Esophagus squamous epithelium (tissue), 5 donors: ENCODE data around the gene PDAP1. TPM values are rescaled to one million over a fixed set of nuclear protein-coding genes. Genes with fewer than 3 reads are reported as not detected.
A peak's percentile ranks its signal among the peaks of the same experiment; 100 is the strongest.

Experiments
- DNase-seq: peaks from one replicate; lab custom pipeline; 2025; lab: John Stamatoyannopoulos, UW
- H3K27ac ChIP-seq, 4 donors: fragments of 200-600 bp; sonication (generic); one replicate each; pipeline ENCODE4 v1.5.1; 2016 to 2019; ENCODE audit warnings: mild to moderate bottlenecking in 1 of 4
- H3K27me3 ChIP-seq, 4 donors: fragments of 200-600 bp; sonication (generic); 1 replicate in 3 of 4; 2 replicates in 1 of 4; pipeline versions ENCODE4 v1.5.1 to v1.6.0; 2017 to 2021; ENCODE audit warnings: antibody characterized with exemption in 1 of 4
- H3K36me3 ChIP-seq, 3 donors: fragments of 200-600 bp; sonication (generic); one replicate each; pipeline ENCODE4 v1.5.1; 2016 to 2019
- H3K4me1 ChIP-seq, 3 donors: fragments of 200-600 bp; sonication (generic); one replicate each; pipeline ENCODE4 v1.5.1; 2017 to 2019
- H3K4me3 ChIP-seq, 4 donors: fragments of 200-600 bp; sonication (generic); 1 replicate in 3 of 4; 2 replicates in 1 of 4; pipeline ENCODE4 v1.5.1; 2016 to 2019; ENCODE audit warnings: mild to moderate bottlenecking in 2 of 4, moderate library complexity in 1 of 4
- H3K9me3 ChIP-seq, 3 donors: fragments of 200-600 bp; sonication (generic); one replicate each; pipeline ENCODE4 v1.5.1; 2016 to 2019
- POLR2A ChIP-seq, 4 donors: fragments of 450-650 bp; IDR thresholded peaks; one replicate each; pipeline ENCODE4 v1.6.1; 2017; ENCODE audit warnings: antibody characterized with exemption in 4 of 4, mild to moderate bottlenecking in 4 of 4, moderate library complexity in 3 of 4
- WGBS, 2 donors: methylation state at CpG; one replicate each; pipeline ENCODE4 v1.1.5; 2018; 5-methylcytosine and 5-hydroxymethylcytosine counted together
- intact Hi-C: fragments of 100-400 bp; cut with DNase I; formaldehyde crosslinking; loops from one replicate; pipeline ENCODE4 v1.15.0; 2022
- total RNA-seq, 4 donors: library from RNA; depleted of rRNA; stranded (reverse); fragments of >200 nt; gene quantifications; one replicate each; pipeline ENCODE4 v1.1.0, GENCODE V29; 2016
- TF ChIP-seq, protein P1 (sequence below), 6 experiments: fragments of 450-650 bp in 4 of 6; fragments of 200-600 bp in 2 of 6; sonication (generic) in 2 of 6; IDR thresholded peaks; one replicate each; pipeline ENCODE4 v1.5.1; 2016 to 2019; ENCODE audit warnings: antibody characterized with exemption in 6 of 6, mild to moderate bottlenecking in 4 of 6, moderate library complexity in 4 of 6
- donor health status: DM: yes; HTN: yes; CAD: no.

The PDAP1 gene
- total RNA-seq, 4 donors from 2014 or later = 79.2 to 120 (median 98.3) TPM

DNA sequence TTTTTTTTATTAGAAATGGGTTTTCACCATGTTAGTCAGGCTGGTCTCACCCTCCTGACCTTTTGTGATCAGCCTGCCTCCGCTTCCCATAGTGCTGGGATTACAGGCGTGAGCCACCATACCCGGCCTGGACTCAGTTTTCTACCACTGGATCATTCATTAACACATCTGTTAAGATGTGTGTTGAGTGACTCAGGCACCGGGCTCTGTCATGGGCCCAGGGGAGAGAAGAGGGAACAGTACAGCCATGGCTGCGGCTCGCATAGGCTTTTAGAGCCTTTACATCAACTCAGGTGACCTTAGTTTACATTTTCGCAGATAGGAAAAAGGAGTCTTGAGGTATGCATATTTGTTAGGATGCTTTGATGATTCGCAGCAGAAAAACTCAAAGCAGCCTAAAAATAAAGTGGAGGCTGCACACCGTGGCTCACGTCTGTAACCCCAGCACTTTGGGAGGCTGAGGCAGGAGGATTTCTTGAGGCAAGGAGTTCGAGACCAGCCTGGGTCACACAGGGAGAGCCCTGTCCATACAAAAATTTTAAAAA lies 36.9 kb downstream of the PDAP1 start:
- 86 to 91% methylated on average over 4 to 11 of the region's 11 CpGs for WGBS, 2 donors
- intact Hi-C loops = no loop called here

DNA sequence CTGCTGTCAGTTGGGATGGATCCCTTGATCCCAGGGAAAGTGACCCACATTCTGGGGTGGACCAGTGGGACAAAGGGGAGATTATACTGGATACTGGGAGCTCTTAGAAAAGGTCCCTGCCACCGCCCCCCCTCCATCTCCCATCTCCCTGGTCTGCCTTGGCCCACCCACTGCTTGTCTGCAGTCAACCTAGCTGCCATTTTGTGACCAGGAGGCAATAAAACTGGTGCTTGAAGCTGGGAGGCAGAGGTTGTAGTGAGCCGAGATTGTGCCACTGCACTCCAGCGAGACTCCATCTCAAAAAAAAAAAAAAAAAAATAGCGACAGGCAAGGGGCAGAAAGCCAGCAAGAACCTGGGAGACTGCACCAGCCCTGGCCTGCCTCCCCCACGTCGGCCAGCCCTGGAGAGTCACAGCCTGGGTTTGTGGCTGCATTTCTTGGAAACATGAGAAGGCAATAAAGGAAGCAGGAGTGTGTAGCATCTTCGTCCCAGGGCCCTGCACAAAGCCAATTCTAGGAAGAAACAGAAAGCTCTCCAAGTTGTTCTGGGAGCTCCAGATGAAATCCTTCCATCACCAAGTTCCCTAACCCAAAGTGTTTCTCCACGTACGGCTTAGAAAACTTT lies 38.5 kb downstream of the PDAP1 start:
- no peak for TF ChIP-seq POLR2A (IDR thresholded peaks at IDR 0.05)
- TF ChIP-seq, protein P1, sequence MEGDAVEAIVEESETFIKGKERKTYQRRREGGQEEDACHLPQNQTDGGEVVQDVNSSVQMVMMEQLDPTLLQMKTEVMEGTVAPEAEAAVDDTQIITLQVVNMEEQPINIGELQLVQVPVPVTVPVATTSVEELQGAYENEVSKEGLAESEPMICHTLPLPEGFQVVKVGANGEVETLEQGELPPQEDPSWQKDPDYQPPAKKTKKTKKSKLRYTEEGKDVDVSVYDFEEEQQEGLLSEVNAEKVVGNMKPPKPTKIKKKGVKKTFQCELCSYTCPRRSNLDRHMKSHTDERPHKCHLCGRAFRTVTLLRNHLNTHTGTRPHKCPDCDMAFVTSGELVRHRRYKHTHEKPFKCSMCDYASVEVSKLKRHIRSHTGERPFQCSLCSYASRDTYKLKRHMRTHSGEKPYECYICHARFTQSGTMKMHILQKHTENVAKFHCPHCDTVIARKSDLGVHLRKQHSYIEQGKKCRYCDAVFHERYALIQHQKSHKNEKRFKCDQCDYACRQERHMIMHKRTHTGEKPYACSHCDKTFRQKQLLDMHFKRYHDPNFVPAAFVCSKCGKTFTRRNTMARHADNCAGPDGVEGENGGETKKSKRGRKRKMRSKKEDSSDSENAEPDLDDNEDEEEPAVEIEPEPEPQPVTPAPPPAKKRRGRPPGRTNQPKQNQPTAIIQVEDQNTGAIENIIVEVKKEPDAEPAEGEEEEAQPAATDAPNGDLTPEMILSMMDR (IDR thresholded peaks at IDR 0.05) = no peak
- Histone ChIP-seq H3K9me3 (no peaks in the 10 kb centered on the region), H3K4me1 (peaks cover 0 to 59% (median 0%) of the 10 kb centered on the region in 3 donors), H3K27ac (peak overlapping the region in 1 of 4 donors; percentile 10), H3K4me3 (no peak overlapping the region), H3K36me3 (peaks cover 0 to 36% (median 20%) of the 10 kb centered on the region in 3 donors), H3K27me3 (no peaks in the 10 kb centered on the region)
- WGBS, 2 donors = 41 to 45% methylated on average over 7 to 9 of the region's 9 CpGs
- intact Hi-C loops = loop anchor here (5.0 kb wide), 1 partner anchor 42 kb away; no protein-coding TSS in a partner anchor
- DNase-seq = no peak

More for the DNA sequence above, 36.9 kb downstream of the PDAP1 start:
- Histone ChIP-seq H3K36me3 (peaks cover 0 to 20% (median 9%) of the 10 kb centered on the region in 3 donors), H3K4me1 (peaks cover 6 to 63% (median 9%) of the 10 kb centered on the region in 3 donors), H3K4me3 (no peak overlapping the region), H3K27me3 (no peaks in the 10 kb centered on the region), H3K27ac (no peak overlapping the region), H3K9me3 (no peaks in the 10 kb centered on the region)
- DNase-seq = no peak
- TF ChIP-seq, protein P1 (IDR thresholded peaks at IDR 0.05) = no peak
- no peak for TF ChIP-seq POLR2A (IDR thresholded peaks at IDR 0.05)

DNA sequence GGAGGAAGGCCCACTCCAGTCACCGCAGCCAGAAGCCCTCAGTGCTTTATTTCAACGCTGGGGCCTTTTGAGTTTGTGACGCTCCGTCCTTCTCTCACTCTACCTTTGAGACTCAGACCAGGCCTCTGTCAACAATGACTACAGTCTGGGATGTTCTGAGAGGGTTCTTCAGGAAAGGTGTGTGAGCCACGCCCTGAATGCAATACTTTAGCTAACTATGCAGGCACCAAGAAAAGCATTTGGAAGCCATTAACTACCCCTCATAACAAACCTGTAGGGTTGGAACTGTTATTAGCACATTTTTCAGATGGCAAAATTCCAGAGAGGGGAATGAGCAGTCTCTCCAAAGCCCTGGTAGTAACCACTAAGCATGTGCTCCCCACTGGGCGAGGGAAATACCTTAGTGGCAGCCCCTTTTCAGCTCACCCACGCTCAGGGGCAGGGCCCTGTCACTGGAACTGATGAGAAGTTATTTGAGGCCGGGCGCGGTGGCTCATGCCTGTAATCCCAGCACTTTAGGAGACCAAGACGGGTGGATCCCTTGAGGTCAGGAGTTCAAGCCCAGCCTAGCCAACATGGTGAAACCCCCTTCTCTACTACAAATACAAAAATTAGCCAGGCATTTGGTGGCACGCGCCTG lies 39.5 kb downstream of the PDAP1 start:
- Histone ChIP-seq H3K4me1 (peaks cover 0 to 48% (median 0%) of the 10 kb centered on the region in 3 donors), H3K27me3 (no peaks in the 10 kb centered on the region), H3K9me3 (no peaks in the 10 kb centered on the region), H3K36me3 (peaks cover 0 to 46% (median 27%) of the 10 kb centered on the region in 3 donors), H3K4me3 (no peak overlapping the region), H3K27ac (peak overlapping the region in 1 of 4 donors; percentile 35)
- TF ChIP-seq, protein P1 (IDR thresholded peaks at IDR 0.05) = no peak
- TF ChIP-seq POLR2A (IDR thresholded peaks at IDR 0.05) = no peak
- no peak for DNase-seq
- intact Hi-C loops = loop anchor here (5.0 kb wide), 1 partner anchor 43 kb away; no protein-coding TSS in a partner anchor
- WGBS, 2 donors = 84 to 97% methylated on average over 7 to 8 of the region's 13 CpGs

DNA sequence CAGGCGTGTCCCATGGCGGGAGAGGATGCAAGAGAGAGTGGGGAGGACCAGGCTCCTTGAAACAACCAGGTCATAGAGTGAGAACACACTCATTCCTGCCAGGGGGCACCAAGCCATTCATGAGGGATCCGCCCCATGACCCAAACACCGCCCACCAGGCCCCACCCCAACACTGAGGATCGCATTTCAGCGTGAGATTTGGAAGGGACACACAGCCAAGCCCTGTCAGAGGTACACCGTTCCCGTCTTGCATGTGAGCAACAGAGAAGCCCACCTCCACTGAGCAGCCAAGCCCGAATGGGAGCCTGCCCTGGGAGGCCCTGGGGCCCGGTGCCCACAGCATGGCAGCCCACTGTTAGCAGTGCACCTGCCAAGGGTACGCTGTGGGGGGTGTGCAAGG lies 41.8 kb downstream of the PDAP1 start:
- 68 to 82% methylated on average over 9 to 11 of the region's 11 CpGs for WGBS, 2 donors
- H3K27ac ChIP-seq = peak overlapping the region in 2 of 4 donors; percentile 25 to 62
- no peak overlapping the region for H3K4me3 ChIP-seq
- H3K27me3 ChIP-seq = no peaks in the 10 kb centered on the region
- intact Hi-C loops = loop anchor here (5.0 kb wide), 1 partner anchor 46 kb away; no protein-coding TSS in a partner anchor
- no peak for TF ChIP-seq POLR2A (IDR thresholded peaks at IDR 0.05)
- TF ChIP-seq, protein P1 (IDR thresholded peaks at IDR 0.05) = no peak
- peaks cover 0 to 68% (median 43%) of the 10 kb centered on the region in 3 donors for H3K36me3 ChIP-seq
- no peaks in the 10 kb centered on the region for H3K9me3 ChIP-seq
- peaks cover 0 to 30% (median 0%) of the 10 kb centered on the region in 3 donors for H3K4me1 ChIP-seq
- no peak for DNase-seq
